ENCODE results near the gene SULT1E1.
"Not testable (repeated sequence)": the region's sequence is repeated elsewhere in the genome, so short reads cannot be mapped to it uniquely, and the experiment has no call there.

The SULT1E1 gene

GRCh38 chr4:69838977-69839376 is 21.0 kb downstream of the SULT1E1 start:
- DNase-seq, result no peak

- no peak for DNase-seq
Observed at GRCh38 chr4:69836287-69836686, 23.7 kb downstream of the SULT1E1 start.

GRCh38 chr4:69835766-69836165 is 24.2 kb downstream of the SULT1E1 start:
- no peak for DNase-seq

GRCh38 chr4:69833251-69833650 is 26.7 kb downstream of the SULT1E1 start:
- no peak for DNase-seq

- no peak for DNase-seq
Observed at GRCh38 chr4:69832326-69833030, 27.5 kb downstream of the SULT1E1 start.

- DNase-seq, result no peak
Observed at GRCh38 chr4:69831646-69832325, 28.2 kb downstream of the SULT1E1 start.

- DNase-seq, result no peak
Observed at GRCh38 chr4:69831270-69831627, 28.7 kb downstream of the SULT1E1 start.

GRCh38 chr4:69830560-69831269 is 29.2 kb downstream of the SULT1E1 start:
- no peak for DNase-seq

GRCh38 chr4:69830192-69830559 is 29.8 kb downstream of the SULT1E1 start:
- no peak for DNase-seq

GRCh38 chr4:69829678-69830077 is 30.3 kb downstream of the SULT1E1 start:
- DNase-seq, result no peak

GRCh38 chr4:69828828-69829227 is 31.1 kb downstream of the SULT1E1 start:
- DNase-seq, result no peak

- DNase-seq, result not testable (repeated sequence)
Observed at GRCh38 chr4:69825056-69825455, 34.9 kb downstream of the SULT1E1 start.

- peak; percentile 56 for DNase-seq
Observed at GRCh38 chr4:69823481-69824186, 36.3 kb downstream of the SULT1E1 start.

- no peak for DNase-seq
Observed at GRCh38 chr4:69823048-69823447, 36.9 kb downstream of the SULT1E1 start.

- DNase-seq, result no peak
Observed at GRCh38 chr4:69822198-69822597, 37.7 kb downstream of the SULT1E1 start.

- DNase-seq, result no peak
Observed at GRCh38 chr4:69818060-69818639, 41.8 kb downstream of the SULT1E1 start.

GRCh38 chr4:69816236-69816635 is 43.7 kb downstream of the SULT1E1 start:
- DNase-seq, result no peak

- DNase-seq, result no peak
Observed at GRCh38 chr4:69813628-69814027, 46.3 kb downstream of the SULT1E1 start.

GRCh38 chr4:69811166-69811565 is 48.8 kb downstream of the SULT1E1 start:
- DNase-seq, result no peak

- no peak for DNase-seq
Observed at GRCh38 chr4:69800599-69800998, 59.3 kb downstream of the SULT1E1 start.

- DNase-seq, result no peak
Observed at GRCh38 chr4:69799337-69799736, 60.6 kb downstream of the SULT1E1 start.

GRCh38 chr4:69793732-69794131 is 66.2 kb downstream of the SULT1E1 start:
- no peak for DNase-seq
